Measurements from ENCODE around the gene OSGIN1. TPM values are rescaled to one million over a fixed set of nuclear protein-coding genes. Genes with fewer than 3 reads are reported as not detected.

OSGIN1 gene
- total RNA-seq, 4 donors from 2014 or later: 0.77 to 5.4 (median 1.2) TPM; not detected in 1

DNA sequence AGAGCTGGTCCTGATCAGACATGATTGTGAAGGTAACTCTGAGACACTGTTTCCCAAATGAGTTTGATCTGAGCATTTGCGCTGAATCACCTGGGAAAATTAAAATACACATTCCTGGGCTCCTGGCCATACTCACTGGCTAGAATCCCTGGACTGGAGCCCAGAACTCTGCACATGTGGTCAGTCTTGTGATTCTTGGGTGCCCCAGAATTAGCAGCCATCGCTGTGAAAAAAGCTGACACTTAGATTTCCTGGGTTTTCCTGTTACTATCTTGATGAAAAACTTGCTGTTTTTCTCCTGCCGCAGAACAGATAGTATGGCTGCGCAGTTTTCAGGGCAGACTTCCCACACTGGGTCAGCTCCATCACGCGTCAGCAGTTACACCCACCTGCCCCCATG, 39.6 kb downstream of the OSGIN1 start:
- Histone ChIP-seq H3K9me3 (no peaks in the 10 kb centered on the region), H3K36me3 (no peaks in the 10 kb centered on the region), H3K4me3 (no peak overlapping the region), H3K4me1 (no peaks in the 10 kb centered on the region), H3K27ac (no peak overlapping the region), H3K27me3 (no peaks in the 10 kb centered on the region)
- TF ChIP-seq POLR2A (IDR thresholded peaks at IDR 0.05) (no peak), CTCF (IDR thresholded peaks at IDR 0.05) (no peak)
- intact Hi-C loops (cut with DNase I; ENCODE audit: low total_unique reads): no loop called here
- peak; percentile 25 to 27 for DNase-seq

GRCh38 chr16:83994087-83994486, 41.0 kb downstream of the OSGIN1 start:
- Histone ChIP-seq H3K4me1 (no peaks in the 10 kb centered on the region), H3K36me3 (no peaks in the 10 kb centered on the region), H3K27me3 (no peaks in the 10 kb centered on the region), H3K9me3 (no peaks in the 10 kb centered on the region), H3K27ac (no peak overlapping the region), H3K4me3 (no peak overlapping the region)
- TF ChIP-seq CTCF (IDR thresholded peaks at IDR 0.05): no peak
- no peak for TF ChIP-seq POLR2A (IDR thresholded peaks at IDR 0.05)
- intact Hi-C loops (cut with DNase I; ENCODE audit: low total_unique reads): no loop called here
- DNase-seq: no peak

DNA sequence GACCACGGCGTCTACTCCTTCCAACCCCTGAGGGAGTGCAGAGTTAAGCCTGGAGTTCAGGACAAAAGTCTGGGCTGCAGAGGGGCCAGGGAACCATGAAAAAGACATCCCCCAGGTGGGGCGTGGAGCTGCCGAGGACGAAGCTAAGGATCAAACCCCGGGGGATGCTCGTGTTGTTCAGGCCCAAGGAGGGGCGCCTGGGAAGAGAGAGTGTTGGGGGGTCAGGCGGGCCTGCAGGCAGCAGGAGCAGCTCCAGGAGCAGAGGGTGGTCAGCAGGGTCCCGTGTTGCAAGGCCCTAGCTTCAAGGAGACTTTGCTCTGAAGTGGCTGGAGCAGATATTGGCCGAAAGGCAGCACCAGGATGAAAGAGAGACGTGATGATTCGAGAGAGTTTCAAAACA, 41.7 kb downstream of the OSGIN1 start:
- no peaks in the 10 kb centered on the region for H3K9me3 ChIP-seq
- no peak overlapping the region for H3K27ac ChIP-seq
- H3K4me3 ChIP-seq: no peak overlapping the region
- no peaks in the 10 kb centered on the region for H3K36me3 ChIP-seq
- no peaks in the 10 kb centered on the region for H3K27me3 ChIP-seq
- TF ChIP-seq POLR2A (IDR thresholded peaks at IDR 0.05) (no peak), CTCF (IDR thresholded peaks at IDR 0.05) (no peak)
- H3K4me1 ChIP-seq: no peaks in the 10 kb centered on the region
- intact Hi-C loops (cut with DNase I; ENCODE audit: low total_unique reads): no loop called here
- no peak for DNase-seq

DNA sequence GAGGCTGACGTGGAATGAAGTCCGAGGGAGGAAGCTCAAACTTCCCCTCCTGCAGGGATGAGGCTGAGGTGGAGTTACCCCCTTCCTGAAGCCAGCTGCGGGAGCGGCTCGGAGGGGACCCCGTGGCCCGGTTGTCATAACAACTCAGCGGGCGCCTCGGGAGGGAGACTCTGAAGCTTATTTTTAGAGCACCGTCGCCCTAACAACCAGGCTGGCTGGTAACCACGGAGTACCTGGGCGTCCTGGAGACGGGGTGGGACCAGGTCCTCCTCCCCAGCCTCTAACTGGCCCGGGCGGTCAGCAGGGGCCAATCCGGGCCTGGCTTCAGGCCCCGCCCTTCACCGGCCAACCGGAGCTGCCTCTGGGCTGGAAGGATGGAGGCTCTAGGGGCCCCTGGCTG, 42.7 kb downstream of the OSGIN1 start:
- H3K27ac ChIP-seq: no peak overlapping the region
- no peak for DNase-seq
- H3K9me3 ChIP-seq: no peaks in the 10 kb centered on the region
- H3K36me3 ChIP-seq: no peaks in the 10 kb centered on the region
- TF ChIP-seq CTCF (IDR thresholded peaks at IDR 0.05): no peak
- no peak for TF ChIP-seq POLR2A (IDR thresholded peaks at IDR 0.05)
- H3K27me3 ChIP-seq: no peaks in the 10 kb centered on the region
- intact Hi-C loops (cut with DNase I; ENCODE audit: low total_unique reads): no loop called here
- no peaks in the 10 kb centered on the region for H3K4me1 ChIP-seq
- H3K4me3 ChIP-seq: no peak overlapping the region

- no peak for DNase-seq
- H3K4me1 ChIP-seq: no peaks in the 10 kb centered on the region
- H3K27me3 ChIP-seq: no peaks in the 10 kb centered on the region
- no peak overlapping the region for H3K27ac ChIP-seq
- intact Hi-C loops (cut with DNase I; ENCODE audit: low total_unique reads): no loop called here
- H3K36me3 ChIP-seq: no peaks in the 10 kb centered on the region
- H3K9me3 ChIP-seq: no peaks in the 10 kb centered on the region
- no peak overlapping the region for H3K4me3 ChIP-seq
- no peak for TF ChIP-seq POLR2A (IDR thresholded peaks at IDR 0.05)
- no peak for TF ChIP-seq CTCF (IDR thresholded peaks at IDR 0.05)
Measured at GRCh38 chr16:83996481-83997252, 43.6 kb downstream of the OSGIN1 start.
